ENCODE measurements around the gene FER. TPM values are rescaled to one million over a fixed set of nuclear protein-coding genes. Genes with fewer than 3 reads are reported as not detected.

FER gene
- total and polyA plus RNA-seq, 2 of the 8 experiments (the other 6 are each of a cell fraction or from before 2014, with no cell fraction given) = 1.3 to 15.8 TPM

- Histone ChIP-seq H3K9me3 (ENCODE audit: insufficient read depth in 2 of 2, low read depth in 1 of 2, low read length in 1 of 2) (no peaks in the 10 kb centered on the region), H3K27ac (ENCODE audit: low read depth, low read length) (no peak overlapping the region), H4K8ac (ENCODE audit: extremely low read depth, insufficient read depth, low read length) (no peak overlapping the region), H3K27me3 (replicated peaks in 1 of 4; ENCODE audit: control insufficient read depth in 3 of 4, extremely low read depth in 1 of 4, insufficient read depth in 3 of 4, low read length in 3 of 4) (no peaks in the 10 kb centered on the region), H4K20me1 (replicated peaks in 1 of 2; ENCODE audit: control insufficient read depth in 1 of 2, insufficient read depth in 2 of 2, low read length in 2 of 2) (no peaks in the 10 kb centered on the region), H2BK20ac (ENCODE audit: low read length) (no peak overlapping the region), H3K23me2 (ENCODE audit: low read depth, low read length) (no peaks in the 10 kb centered on the region), H3K56ac (replicated peaks; ENCODE audit: insufficient read length, low read depth, low read length) (no peak overlapping the region), H3K79me2 (ENCODE audit: control insufficient read depth in 1 of 2, insufficient read depth in 2 of 2, low read length in 2 of 2) (no peaks in the 10 kb centered on the region), H3K23ac (ENCODE audit: insufficient read length) (no peak overlapping the region), H3K4me2 (ENCODE audit: insufficient read depth in 1 of 2, low read depth in 2 of 2, low read length in 2 of 2) (no peak overlapping the region), H2BK5ac (ENCODE audit: low read depth, low read length) (no peak overlapping the region), H2BK15ac (ENCODE audit: low read length) (no peak overlapping the region), H3K14ac (ENCODE audit: insufficient read length) (no peak overlapping the region), H3K4ac (replicated peaks; ENCODE audit: insufficient read length, low read depth, low read length) (no peak overlapping the region), H3K4me3 (ENCODE audit: extremely low read depth in 1 of 4, insufficient read depth in 2 of 4, low read depth in 3 of 4, low read length in 4 of 4) (no peak overlapping the region), H2BK12ac (ENCODE audit: low read depth, low read length) (no peak overlapping the region), H2AFZ (ENCODE audit: low read length) (no peak overlapping the region), H3K18ac (ENCODE audit: extremely low read depth, low read length) (no peak overlapping the region), H3K4me1 (replicated peaks in 1 of 4; ENCODE audit: control insufficient read depth in 3 of 4, insufficient read depth in 4 of 4, low read length in 3 of 4) (no peaks in the 10 kb centered on the region; a peak in 1 of 7 replicates), H3K9ac (replicated peaks in 1 of 4; ENCODE audit: extremely low read depth in 1 of 4, low read depth in 3 of 4, low read length in 3 of 4) (no peak overlapping the region), H4K5ac (ENCODE audit: insufficient read length, low read depth, low read length) (no peak overlapping the region), H2BK120ac (replicated peaks; ENCODE audit: low read depth, low read length) (no peak overlapping the region), H3K36me3 (ENCODE audit: control insufficient read depth in 2 of 4, insufficient read depth in 4 of 4, low read length in 3 of 4) (no peaks in the 10 kb centered on the region), H2AK5ac (ENCODE audit: low read depth, low read length) (no peak overlapping the region), H3K79me1 (ENCODE audit: low read depth, low read length) (no peaks in the 10 kb centered on the region), H4K91ac (replicated peaks; ENCODE audit: insufficient read length, low read length) (no peak overlapping the region)
- 89% methylated on average over 1 of the region's 1 CpG; no CpG with 5 or more reads in 1 of the 2 experiments for WGBS, 2 experiments (ENCODE audit: extremely low coverage in 1 of 2, insufficient coverage in 1 of 2, insufficient read length in 1 of 2, insufficient replicate concordance in 2 of 2, low coverage in 1 of 2, low lambda C conversion rate in 2 of 2, missing lambda C conversion rate in 1 of 2)
- POLR2A ChIA-PET (ENCODE audit: partially characterized antibody) = no interaction called here
- CTCF ChIA-PET (ENCODE audit: partially characterized antibody) = no interaction called here
- no peak for FAIRE-seq
- no peak for DNase-seq (ENCODE audit: low read depth in 1 of 2, low spot score in 2 of 2)
- TF ChIP-seq SRF (IDR thresholded peaks at IDR 0.05; ENCODE audit: low read depth, low read length) (no peak), SP1 (IDR thresholded peaks at IDR 0.05; ENCODE audit: low read depth, low read length) (no peak), JUND (IDR thresholded peaks at IDR 0.05; ENCODE audit: low read length) (no peak), KDM1A (IDR thresholded peaks at IDR 0.05; ENCODE audit: borderline replicate concordance, low read length) (no peak), NRF1 (IDR thresholded peaks at IDR 0.05; ENCODE audit: low read depth, low read length) (no peak), MAFK (IDR thresholded peaks at IDR 0.05; ENCODE audit: low read depth, low read length) (no peak), TEAD4 (IDR thresholded peaks at IDR 0.05; ENCODE audit: low read depth, low read length) (no peak), FOSL1 (IDR thresholded peaks at IDR 0.05; ENCODE audit: insufficient read depth, low read depth, low read length) (no peak), RAD21 (IDR thresholded peaks at IDR 0.05 in 1 of 2, conservative IDR thresholded peaks at IDR 0.05 in 1 of 2; ENCODE audit: low read depth in 2 of 2, low read length in 2 of 2) (no peak), CEBPB (IDR thresholded peaks at IDR 0.05; ENCODE audit: low read depth, low read length) (no peak), RFX5 (IDR thresholded peaks at IDR 0.05; ENCODE audit: borderline replicate concordance, low read depth, low read length) (no peak), KDM5A (IDR thresholded peaks at IDR 0.05; ENCODE audit: low read length) (no peak), TAF7 (optimal IDR thresholded peaks at IDR 0.05; ENCODE audit: borderline replicate concordance, low read depth, low read length) (no peak), MAX (IDR thresholded peaks at IDR 0.05) (no peak), BACH1 (IDR thresholded peaks at IDR 0.05; ENCODE audit: low read length) (no peak), SP4 (IDR thresholded peaks at IDR 0.05; ENCODE audit: low read length) (no peak), SIRT6 (IDR thresholded peaks at IDR 0.05; ENCODE audit: low read length) (no peak)
Observed at GRCh38 chr5:108946008-108946407, 198.3 kb downstream of the FER start.
